Liver (tissue), 9 donors: ENCODE results near the gene WAC. TPM values are rescaled to one million over a fixed set of nuclear protein-coding genes. Genes with fewer than 3 reads are reported as not detected.
A peak's percentile ranks its signal among the peaks of the same experiment; 100 is the strongest.

Experiments used
- DNase-seq: peaks from one replicate; pipeline ENCODE4 v3.0.0-alpha.2; 2017; ENCODE audit warnings: low spot score
- H3K27ac ChIP-seq, 2 donors: one replicate each; pipeline ENCODE4 v1.7.0; 2013; ENCODE audit warnings: inconsistent platforms in 2 of 2, low read length in 2 of 2, control low read depth in 1 of 2, low read depth in 1 of 2, mild to moderate bottlenecking in 1 of 2
- H3K27me3 ChIP-seq, 4 donors: one replicate each; pipeline versions ENCODE4 v1.6.1 to v1.7.0; 2013; ENCODE audit warnings: low read length in 3 of 4, inconsistent platforms in 1 of 4, mild to moderate bottlenecking in 1 of 4, moderate library complexity in 1 of 4; ENCODE audit not compliant: control insufficient read depth in 4 of 4, insufficient read depth in 4 of 4
- H3K36me3 ChIP-seq, 4 donors: one replicate each; pipeline versions ENCODE4 v1.6.1 to v1.7.0; 2013; ENCODE audit warnings: low read length in 3 of 4, mild to moderate bottlenecking in 3 of 4, low read depth in 1 of 4, moderate library complexity in 1 of 4; ENCODE audit not compliant: control insufficient read depth in 4 of 4, insufficient read depth in 3 of 4
- H3K4me1 ChIP-seq, 4 donors: one replicate each; pipeline versions ENCODE4 v1.6.1 to v1.7.0; 2013; ENCODE audit warnings: low read length in 3 of 4, mild to moderate bottlenecking in 3 of 4, moderate library complexity in 1 of 4; ENCODE audit not compliant: control insufficient read depth in 4 of 4, insufficient read depth in 4 of 4
- H3K4me3 ChIP-seq, 3 donors: one replicate each; pipeline versions ENCODE4 v1.6.1 to v1.7.0; 2013; ENCODE audit warnings: low read length in 3 of 3, control low read depth in 1 of 3, low read depth in 1 of 3, mild to moderate bottlenecking in 1 of 3
- H3K9ac ChIP-seq, 2 donors: one replicate each; pipeline ENCODE4 v1.7.0; 2013; ENCODE audit warnings: low read length in 2 of 2, mild to moderate bottlenecking in 2 of 2, moderate library complexity in 2 of 2, control low read depth in 1 of 2, low read depth in 1 of 2
- H3K9me3 ChIP-seq, 4 donors: one replicate each; pipeline versions ENCODE4 v1.6.1 to v1.7.0; 2013; ENCODE audit warnings: low read length in 3 of 4; ENCODE audit not compliant: control insufficient read depth in 4 of 4
- ATF3 ChIP-seq: IDR thresholded peaks from 2 replicates; pipeline ENCODE4 v1.6.1; 2016; ENCODE audit warnings: antibody characterized with exemption
- EGR1 ChIP-seq, 2 donors: IDR thresholded peaks; 2 replicates each; pipeline ENCODE4 v1.6.1; 2016 to 2018; ENCODE audit warnings: antibody characterized with exemption in 2 of 2, low read depth in 2 of 2
- FOXA1 ChIP-seq: IDR thresholded peaks from 2 replicates; pipeline ENCODE4 v1.6.1; 2016; ENCODE audit warnings: antibody characterized with exemption
- FOXA2 ChIP-seq: IDR thresholded peaks from 2 replicates; pipeline ENCODE4 v1.6.1; 2016; ENCODE audit warnings: antibody characterized with exemption
- HNF4A ChIP-seq, 2 donors: conservative IDR thresholded peaks; 2 replicates each; pipeline ENCODE4 v1.6.1; 2016; ENCODE audit warnings: antibody characterized with exemption in 2 of 2, mild to moderate bottlenecking in 2 of 2
- HNF4G ChIP-seq: IDR thresholded peaks from 2 replicates; pipeline ENCODE4 v1.6.1; 2016; ENCODE audit warnings: antibody characterized with exemption
- JUND ChIP-seq, 2 donors: IDR thresholded peaks; 2 replicates each; pipeline ENCODE4 v1.6.1; 2016; ENCODE audit warnings: antibody characterized with exemption in 2 of 2
- MAX ChIP-seq: IDR thresholded peaks from 2 replicates; pipeline ENCODE4 v1.6.1; 2016; ENCODE audit warnings: antibody characterized with exemption
- NR2F2 ChIP-seq: IDR thresholded peaks from 2 replicates; pipeline ENCODE4 v1.6.1; 2016; ENCODE audit warnings: antibody characterized with exemption
- RAD21 ChIP-seq, 2 donors: IDR thresholded peaks; 2 replicates each; pipeline ENCODE4 v1.6.1; 2016; ENCODE audit warnings: antibody characterized with exemption in 2 of 2, mild to moderate bottlenecking in 2 of 2
- REST ChIP-seq: IDR thresholded peaks from 2 replicates; pipeline ENCODE4 v1.6.1; 2016; ENCODE audit warnings: antibody characterized with exemption, mild to moderate bottlenecking
- RXRA ChIP-seq, 2 donors: IDR thresholded peaks; 2 replicates each; pipeline ENCODE4 v1.6.1; 2017 to 2018; ENCODE audit warnings: antibody characterized with exemption in 2 of 2, mild to moderate bottlenecking in 1 of 2
- SP1 ChIP-seq: IDR thresholded peaks from 2 replicates; pipeline ENCODE4 v1.6.1; 2018; ENCODE audit warnings: antibody characterized with exemption, mild to moderate bottlenecking
- TAF1 ChIP-seq: conservative IDR thresholded peaks from 2 replicates; pipeline ENCODE4 v1.6.1; 2016; ENCODE audit warnings: antibody characterized with exemption, mild to moderate bottlenecking
- YY1 ChIP-seq: IDR thresholded peaks from 2 replicates; pipeline ENCODE4 v1.6.1; 2016; ENCODE audit warnings: antibody characterized with exemption, mild to moderate bottlenecking
- ZBTB33 ChIP-seq: IDR thresholded peaks from 2 replicates; pipeline ENCODE4 v1.6.1; 2016; ENCODE audit warnings: antibody characterized with exemption
- whole genome bisulfite sequencing: extraction: QIAGEN DNeasy Blood & Tissue Kit; methylation state at CpG from one replicate; pipeline ENCODE4 v1.1.7; 2013; 5-methylcytosine and 5-hydroxymethylcytosine counted together
- polyA plus RNA-seq, 2 donors: library from polyadenylated mRNA; stranded (reverse) in 1 of 2; unstranded in 1 of 2; fragments of 200-250 nt in 1 of 2; fragments of >200 nt in 1 of 2; fragmentation: Nextera tagmentation in 1 of 2; extraction: Ambion mirVana in 1 of 2; gene quantifications; one replicate each; pipeline versions ENCODE4 v1.2.1 to v1.2.3, GENCODE V29; 2013 to 2015
- total RNA-seq, 2 donors: library from RNA; depleted of rRNA; stranded (reverse); fragments of >200 nt; gene quantifications; one replicate each; pipeline ENCODE4 v1.2.3, GENCODE V29; 2014
- donor health status: healthy.
- donor health status: healthy.
- donor health status: healthy.
- donor health status: healthy.
- donor health status: healthy.

The WAC gene
- total and polyA plus RNA-seq, 4 donors: 20.2 to 48.7 (median 32.0) TPM

- Histone ChIP-seq H3K4me3 (no peak overlapping the region), H3K27ac (no peak overlapping the region), H3K4me1 (peaks cover 0 to 17% (median 7%) of the 10 kb centered on the region in 4 donors), H3K27me3 (no peaks in the 10 kb centered on the region), H3K9me3 (no peaks in the 10 kb centered on the region), H3K36me3 (peaks cover 1 to 6% (median 4%) of the 10 kb centered on the region in 4 donors), H3K9ac (no peak overlapping the region)
- no peak for DNase-seq
- no peak for TF ChIP-seq HNF4G
- no peak for TF ChIP-seq SP1
- TF ChIP-seq HNF4A (conservative IDR thresholded peaks at IDR 0.05): no peak
- no peak for TF ChIP-seq ZBTB33
- no peak for TF ChIP-seq RXRA (IDR thresholded peaks at IDR 0.05)
- no peak for TF ChIP-seq YY1
- 85% methylated on average over 3 of the region's 3 CpGs for WGBS
Observed at GRCh38 chr10:28530751-28531150, 2.2 kb upstream of the WAC start.

- TF ChIP-seq HNF4G: no peak
- no peak for TF ChIP-seq NR2F2
- no peak for TF ChIP-seq TAF1
- TF ChIP-seq EGR1 (IDR thresholded peaks at IDR 0.05; ENCODE audit: low read depth in 2 of 2): no peak
- TF ChIP-seq REST: no peak
- no peak for TF ChIP-seq YY1
- no peak for TF ChIP-seq JUND (IDR thresholded peaks at IDR 0.05)
- TF ChIP-seq HNF4A (conservative IDR thresholded peaks at IDR 0.05): no peak
- TF ChIP-seq FOXA2: no peak
- no peak for TF ChIP-seq RAD21 (IDR thresholded peaks at IDR 0.05)
- TF ChIP-seq SP1: no peak
- TF ChIP-seq ATF3: no peak
- TF ChIP-seq MAX: no peak
- TF ChIP-seq FOXA1: no peak
- TF ChIP-seq ZBTB33: no peak
- Histone ChIP-seq H3K27ac (peak overlapping the region; percentile 99), H3K4me3 (peak overlapping the region; percentile 50 to 94 (median 69)), H3K9me3 (no peaks in the 10 kb centered on the region), H3K4me1 (peaks cover 0 to 20% (median 10%) of the 10 kb centered on the region in 4 donors), H3K9ac (no peak overlapping the region), H3K36me3 (peaks cover 3 to 26% (median 24%) of the 10 kb centered on the region in 4 donors), H3K27me3 (no peaks in the 10 kb centered on the region)
- DNase-seq: no peak
- under 1% methylated on average over 52 of the region's 52 CpGs for WGBS
Observed at GRCh38 chr10:28533186-28533564, 257 bp downstream of the WAC start.
